HCEC 1CT (cell line): ENCODE measurements around the gene PLEKHM2.
"Not testable (repeated sequence)": the region's sequence is repeated elsewhere in the genome, so short reads cannot be mapped to it uniquely, and the experiment has no call there.

Experiments used
- DNase-seq: peaks from one replicate; pipeline ENCODE4 v3.0.0-alpha.2; 2017

The PLEKHM2 gene

DNA sequence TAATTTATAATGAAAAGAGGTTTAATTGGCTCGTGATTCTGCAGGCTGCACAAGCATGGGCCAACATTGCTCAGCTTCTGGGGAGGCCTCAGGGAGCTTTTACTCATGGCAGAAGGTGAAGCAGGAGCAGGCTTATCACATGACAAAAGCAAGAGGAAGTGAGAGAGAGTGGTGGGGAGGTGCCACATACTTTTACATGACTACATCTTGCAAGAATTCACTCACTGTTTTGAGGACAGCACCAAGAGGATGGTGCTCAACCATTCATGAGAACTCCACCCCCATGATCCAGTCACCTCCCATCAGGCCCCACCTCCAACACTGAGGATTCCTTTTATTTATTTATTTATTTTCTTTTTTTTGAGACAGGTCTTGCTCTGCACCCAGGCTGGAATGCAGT is 5.5 kb upstream of the PLEKHM2 start:
- DNase-seq, result peak; percentile 90

DNA sequence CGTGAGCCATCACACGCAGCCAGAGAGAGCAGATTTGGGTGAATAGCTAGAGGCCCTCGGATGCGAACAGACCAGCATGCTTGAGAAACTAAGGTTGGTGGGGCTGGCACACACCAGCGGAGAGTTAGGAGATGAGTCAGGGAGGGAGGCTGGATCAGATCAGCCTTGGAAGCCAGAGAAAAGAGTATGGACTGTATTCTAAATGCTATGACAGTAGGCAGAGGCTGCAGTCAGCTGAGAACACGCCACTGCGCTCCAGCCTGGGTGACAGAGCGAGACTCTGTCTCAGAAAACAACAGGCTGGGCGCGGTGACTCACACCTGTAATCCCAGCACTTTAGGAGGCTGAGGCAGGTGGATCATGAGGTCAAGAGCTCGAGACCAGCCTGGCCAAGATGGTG is 4.0 kb upstream of the PLEKHM2 start:
- DNase-seq, result peak; percentile 79

DNA sequence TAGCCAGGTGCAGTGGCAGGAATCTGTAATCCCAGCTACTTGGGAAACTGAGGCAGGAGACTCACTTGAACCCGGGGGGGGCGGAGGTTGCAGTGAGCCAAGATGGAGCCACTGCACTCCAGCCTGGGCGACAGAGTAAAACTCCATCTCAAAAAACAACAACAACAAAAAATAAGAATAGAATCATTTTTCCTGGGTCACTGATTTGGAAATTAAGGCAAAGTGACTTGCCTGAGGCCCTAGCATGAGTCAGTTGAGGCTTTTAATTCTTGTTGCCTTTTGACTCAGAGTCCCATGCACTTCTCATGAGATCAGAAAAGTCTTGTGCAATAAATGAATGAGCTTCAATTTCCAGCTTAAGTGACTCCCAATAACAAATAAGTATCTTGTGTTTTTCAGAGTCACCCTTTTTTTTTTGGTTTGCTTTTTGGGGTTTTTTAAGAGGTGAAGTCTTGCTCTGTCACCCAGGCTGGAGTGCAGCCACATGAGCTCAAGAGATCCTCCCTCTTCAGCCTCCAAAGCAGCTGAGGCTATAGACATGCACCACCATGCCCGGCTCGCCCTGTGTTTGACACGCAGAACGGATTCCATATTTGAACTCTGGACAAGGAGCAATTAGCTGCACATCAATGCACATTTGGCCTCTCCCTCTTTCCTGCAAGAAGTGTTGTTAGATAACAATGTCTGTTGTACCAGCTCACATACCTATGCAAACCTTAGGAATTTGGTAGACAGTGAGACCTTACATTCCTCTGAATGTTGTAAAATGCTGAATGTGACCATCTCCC is 3.4 kb upstream of the PLEKHM2 start:
- DNase-seq, result peak; percentile 96

DNA sequence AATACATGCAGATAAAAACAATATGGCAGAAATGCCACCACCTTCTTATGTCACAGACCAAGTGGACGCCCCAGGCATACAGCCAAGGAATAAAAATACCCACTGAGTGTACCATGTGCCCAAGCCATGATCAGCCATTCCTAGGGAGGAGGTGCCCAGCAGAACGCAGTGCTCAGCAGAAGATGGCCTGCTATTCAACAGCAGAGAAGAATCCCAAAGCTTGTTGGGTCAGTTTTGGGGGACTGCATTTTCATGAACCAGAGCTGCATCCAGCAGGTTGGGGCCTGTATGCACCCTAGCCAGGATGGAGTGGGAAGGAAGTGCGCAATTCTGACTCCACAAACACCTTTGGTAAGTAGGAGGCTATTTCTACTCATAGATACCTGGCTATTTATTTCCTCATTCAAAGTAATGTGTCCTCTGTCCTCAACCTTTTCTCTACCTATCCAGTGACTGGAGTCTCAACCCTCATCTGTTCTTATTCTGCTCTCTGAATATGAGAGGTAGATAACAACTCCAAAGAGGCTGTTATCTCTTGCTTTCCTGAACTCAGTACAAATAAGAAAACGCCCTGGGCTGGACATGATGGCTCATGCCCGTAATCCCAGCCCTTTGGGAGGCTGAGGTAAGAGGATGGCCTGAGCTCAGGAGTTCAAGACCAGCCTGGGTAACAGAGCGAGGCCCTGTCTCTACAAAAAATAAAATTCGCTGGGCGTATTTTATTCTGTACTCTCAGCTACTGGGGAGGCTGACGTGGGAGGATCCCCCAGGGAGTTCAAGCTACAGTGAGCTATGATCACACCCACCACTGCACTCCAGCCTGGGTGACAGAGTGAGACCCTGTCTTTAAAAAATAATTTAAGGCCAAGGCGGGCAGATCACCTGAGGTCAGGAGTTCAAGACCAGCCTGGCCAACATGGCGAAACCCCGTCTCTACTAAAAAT is 2.5 kb upstream of the PLEKHM2 start:
- no peak for DNase-seq

DNA sequence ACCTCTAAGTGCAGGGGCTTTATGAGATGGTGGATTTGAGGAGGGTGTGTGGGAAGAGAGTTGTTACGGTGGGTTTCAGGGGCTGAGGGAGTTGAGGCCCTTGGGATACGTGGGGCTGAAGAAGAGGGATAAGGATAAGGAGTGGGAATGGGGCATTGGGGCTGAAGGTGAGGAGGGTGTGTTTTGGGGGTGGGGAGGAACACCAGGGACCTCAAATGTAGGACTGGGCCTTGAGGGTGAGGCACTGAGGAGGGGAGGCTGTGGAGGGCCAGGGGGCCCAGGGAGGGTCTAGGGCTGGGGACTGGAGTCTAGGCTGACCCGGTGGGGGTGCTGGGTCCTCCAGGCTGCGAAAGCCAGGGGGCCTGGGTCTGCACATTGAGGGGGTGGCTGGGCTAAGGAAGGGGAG is 1.2 kb upstream of the PLEKHM2 start:
- no peak for DNase-seq

DNA sequence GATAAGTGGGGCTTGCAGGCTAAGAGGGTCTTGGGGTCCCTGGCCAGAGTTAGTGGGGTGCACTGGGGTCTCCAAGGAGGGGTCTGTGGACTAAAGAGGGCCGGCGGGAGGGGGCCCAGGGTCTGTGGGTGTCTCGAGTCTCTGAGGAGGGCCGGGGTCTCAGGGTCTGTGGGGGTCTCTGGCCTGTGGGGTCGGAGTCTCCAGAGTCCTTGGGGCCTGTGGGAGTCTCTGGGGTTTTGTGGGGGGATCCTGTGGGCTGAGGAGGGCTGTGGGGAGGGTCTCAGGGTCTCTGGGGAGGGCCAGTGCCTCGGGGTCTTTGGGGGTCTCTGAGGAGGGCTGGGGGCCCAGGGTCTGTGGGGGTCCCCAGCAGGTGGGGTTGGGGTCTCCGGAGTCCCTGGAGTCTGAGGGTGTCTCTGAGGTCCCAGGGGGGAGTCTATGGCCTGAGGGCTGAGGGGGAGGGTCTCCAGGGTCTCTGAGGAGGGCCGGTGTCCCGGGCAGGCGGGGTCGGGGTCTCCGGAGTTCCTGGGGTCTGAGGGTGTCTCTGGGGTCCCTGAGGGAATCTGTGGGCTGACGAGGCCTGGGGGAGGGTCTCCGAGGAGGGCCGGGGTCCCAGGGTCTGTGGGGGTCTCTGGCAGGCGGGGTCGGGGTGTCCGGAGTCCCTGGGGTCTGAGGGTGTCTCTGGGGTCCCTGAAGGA is 628 bp upstream of the PLEKHM2 start:
- DNase-seq, result no peak

DNA sequence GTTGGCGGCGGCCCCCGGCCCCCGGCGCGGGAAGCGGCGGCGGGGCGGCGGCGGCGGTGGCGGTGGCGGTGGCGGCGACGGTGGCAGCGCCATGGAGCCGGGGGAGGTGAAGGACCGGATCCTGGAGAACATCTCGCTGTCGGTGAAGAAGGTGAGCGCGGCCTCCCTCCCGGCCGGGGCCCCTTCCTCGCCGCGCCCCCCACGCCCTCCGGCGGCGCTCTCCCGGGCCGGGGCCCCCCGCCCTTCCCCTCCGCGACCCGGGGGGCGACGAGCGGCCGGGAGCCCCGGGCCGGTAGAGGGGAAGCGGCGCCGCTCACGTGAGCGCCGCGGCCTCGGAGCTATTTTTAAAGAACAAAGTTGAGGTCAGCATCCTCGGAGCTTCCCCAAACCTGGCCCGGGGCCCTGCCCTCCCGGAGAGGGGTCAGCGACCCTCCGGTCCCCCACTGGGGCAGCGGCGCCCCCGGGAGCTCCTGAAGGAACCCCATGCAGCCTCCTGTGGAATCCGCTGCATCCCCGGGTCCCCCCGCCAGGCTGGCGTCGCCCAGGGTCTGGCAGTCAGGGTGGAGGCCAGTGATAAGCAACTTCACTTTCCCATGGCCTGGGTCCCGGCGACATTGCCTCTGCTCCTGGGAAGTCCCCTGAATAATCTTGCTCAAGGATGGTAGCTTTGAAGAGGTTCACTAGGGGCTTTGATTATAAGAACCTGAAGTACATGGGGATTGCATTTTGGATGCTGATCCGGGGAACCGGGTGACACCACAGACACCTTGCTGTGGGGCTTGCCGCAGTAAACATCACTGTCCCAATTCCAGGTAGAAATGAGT is 560 bp downstream of the PLEKHM2 start:
- no peak for DNase-seq

DNA sequence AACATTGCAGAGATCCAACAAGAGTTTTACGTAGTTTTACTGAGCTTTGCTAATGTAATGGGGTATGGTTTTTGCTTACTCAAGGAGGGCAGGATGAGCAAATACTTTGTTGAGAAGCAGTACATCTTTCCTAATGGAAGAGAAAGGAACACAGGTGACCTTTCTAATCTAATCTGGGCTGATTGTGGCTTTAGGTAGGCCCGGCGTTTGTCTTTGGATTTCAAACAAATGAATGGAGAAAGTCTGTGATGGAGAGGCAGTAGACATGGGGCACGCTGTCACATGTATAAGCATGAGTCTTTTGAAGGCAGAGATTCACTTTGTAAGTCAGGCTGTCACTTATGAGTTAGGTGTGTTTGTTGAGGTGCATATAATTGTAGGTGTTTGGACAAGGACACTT is 1.7 kb downstream of the PLEKHM2 start:
- DNase-seq, result no peak

DNA sequence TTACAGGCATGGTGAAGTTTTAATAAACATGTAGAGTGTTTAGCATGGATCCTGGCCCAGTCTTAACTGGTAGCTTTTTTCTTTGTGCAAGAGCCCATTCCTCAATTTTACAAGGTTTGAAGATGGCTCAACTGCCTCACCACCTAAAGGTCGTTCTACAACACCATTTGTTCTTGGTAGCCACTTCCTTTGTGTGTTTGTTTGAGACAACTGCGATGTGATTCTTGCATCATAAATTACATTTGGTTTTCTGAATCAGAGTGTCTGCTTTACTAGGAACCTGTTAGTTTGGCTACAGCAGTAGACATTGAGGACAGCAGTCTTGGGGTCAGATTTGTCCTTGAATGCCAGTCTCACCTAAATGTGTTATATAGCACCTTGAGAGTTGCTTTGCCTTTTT is 3.3 kb downstream of the PLEKHM2 start:
- no peak for DNase-seq

DNA sequence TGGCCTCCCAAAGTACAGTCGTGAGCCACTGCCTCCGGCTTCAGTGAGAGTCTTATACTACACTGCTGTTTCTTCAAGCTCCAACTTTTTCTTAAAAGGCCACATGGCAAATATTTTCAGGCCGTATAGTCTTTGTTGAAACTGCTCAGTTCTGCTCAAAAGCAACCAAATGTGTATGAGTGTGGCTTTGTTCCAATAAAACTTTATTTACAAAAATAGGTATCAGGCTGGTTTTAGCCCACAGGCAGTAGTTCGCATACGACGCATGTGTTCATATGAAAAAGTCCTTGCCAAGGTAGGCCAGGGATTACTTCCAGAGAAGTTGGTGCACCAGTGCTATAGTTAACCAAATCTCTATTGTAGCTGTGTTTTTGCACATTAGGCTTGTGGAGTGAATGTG is 6.2 kb downstream of the PLEKHM2 start:
- no peak for DNase-seq

DNA sequence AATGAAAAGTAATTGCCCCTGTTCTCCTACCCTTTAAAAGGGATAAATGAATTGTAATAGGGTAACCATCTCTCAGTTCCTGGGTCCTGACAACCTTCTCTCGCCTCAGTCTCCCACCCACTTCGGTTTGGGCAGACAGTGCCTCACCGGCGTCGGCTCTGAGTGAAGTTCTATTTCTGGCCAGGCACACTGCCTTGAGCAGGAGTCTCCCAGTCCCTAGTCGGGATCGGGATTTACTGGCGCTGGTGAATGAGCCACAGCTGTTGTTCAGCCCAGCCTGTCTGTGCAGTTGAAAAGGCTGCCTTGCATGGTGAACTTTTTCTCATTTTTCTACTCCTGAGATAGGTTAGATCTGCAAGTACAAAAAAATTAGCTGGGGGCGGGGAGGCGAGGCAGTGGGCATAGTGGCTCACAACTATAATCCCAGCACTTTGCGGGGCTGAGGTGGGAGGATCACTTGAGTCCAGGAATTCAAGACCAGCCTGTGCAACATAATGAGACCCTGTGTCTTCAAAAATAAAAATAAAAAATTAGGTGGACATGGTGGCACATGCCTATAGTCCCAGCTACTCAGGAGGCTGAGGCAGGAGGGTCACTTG is 7.4 kb downstream of the PLEKHM2 start:
- DNase-seq, result no peak

DNA sequence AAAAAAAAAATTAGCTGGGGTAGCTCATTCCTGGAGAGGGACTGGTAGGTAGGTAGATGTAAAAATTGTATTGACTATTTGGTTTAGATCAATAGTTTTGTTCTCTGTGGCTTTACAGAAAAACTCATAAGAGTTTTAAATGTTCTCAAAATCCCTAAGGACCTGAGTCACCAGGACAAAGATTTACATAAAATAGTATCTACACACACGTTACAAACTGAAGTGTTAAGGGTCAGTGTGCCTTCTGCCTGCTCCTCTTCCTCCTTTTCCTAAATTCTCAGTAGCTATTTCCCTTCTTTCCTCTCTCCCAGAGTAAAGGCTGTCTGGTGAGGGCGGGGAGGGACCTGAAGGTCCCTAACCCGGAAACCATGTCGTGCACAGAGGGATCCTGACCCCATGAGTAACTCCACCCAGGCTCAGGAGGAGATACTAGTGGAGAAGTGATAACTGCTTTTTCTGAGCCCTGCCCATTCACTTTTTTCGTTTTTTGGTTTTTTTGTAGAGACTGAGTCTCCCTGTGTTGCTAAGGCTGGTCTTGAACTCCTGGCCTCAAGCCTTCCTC is 8.1 kb downstream of the PLEKHM2 start:
- DNase-seq, result no peak

DNA sequence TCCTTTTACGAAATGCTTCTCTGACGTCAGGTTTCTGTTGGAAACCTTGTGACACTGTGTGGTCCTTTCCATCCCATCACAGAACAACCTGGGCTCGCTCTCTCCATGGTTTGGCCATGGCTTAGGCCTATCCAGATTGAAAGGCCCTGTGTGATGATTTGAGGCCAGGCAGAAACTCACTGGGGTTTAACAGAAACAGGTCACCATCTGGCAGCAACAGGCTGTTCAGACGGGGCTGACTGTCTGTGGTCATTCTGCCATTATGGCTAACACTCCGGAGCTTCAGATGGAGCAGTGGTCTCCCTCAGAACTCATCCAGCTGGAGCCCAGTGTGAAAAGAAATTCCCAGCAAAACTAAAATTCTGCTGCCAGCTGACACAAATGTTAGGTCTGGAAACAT is 9.3 kb downstream of the PLEKHM2 start:
- DNase-seq, result no peak

DNA sequence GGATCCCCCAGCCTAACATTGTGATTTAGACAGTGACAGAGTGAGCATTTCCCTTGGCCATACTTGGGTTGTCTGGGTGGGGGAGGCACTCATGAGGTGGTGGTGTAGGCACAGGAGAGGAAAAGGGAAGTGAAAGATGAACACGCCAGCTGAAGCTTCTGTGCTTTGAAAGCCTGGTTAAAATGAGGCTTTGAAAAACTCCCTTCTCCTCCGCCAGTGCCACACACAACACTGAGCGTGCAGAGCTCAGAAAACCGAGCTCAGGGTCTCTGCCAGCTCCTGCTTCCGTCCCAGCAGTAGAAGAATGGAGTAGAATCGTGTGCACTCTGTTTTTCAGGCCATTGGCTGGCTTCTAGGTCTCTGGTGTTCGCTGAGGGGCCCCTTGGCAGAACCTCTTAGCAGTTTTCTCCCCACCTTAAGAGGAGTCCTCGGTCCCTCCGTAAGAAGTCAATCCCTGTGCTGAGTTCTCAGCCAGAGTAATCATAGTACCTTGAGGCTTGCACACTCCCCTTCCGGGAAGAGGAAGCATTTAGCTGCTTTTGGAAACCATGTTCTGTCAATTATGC is 12.9 kb downstream of the PLEKHM2 start:
- DNase-seq, result no peak

DNA sequence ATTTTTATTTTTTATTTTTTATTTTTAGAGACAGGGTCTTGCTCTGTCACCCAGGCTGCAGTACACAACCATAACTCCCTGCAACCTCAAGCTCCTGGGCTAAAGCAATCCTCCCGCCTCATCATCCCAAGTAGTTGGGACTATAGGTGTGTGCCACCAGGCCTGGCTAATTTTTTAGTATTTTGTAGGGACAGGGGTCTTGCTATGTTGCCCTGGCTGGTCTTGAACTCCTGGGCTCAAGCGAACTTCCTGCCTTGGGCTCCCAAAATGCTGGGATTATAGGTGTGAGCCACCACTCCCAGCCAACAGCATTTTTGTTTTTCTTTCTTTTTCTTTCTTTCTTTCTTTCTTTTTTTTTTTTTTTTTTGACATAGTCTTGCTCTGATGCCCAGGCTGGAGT is 14.1 kb downstream of the PLEKHM2 start:
- no peak for DNase-seq

DNA sequence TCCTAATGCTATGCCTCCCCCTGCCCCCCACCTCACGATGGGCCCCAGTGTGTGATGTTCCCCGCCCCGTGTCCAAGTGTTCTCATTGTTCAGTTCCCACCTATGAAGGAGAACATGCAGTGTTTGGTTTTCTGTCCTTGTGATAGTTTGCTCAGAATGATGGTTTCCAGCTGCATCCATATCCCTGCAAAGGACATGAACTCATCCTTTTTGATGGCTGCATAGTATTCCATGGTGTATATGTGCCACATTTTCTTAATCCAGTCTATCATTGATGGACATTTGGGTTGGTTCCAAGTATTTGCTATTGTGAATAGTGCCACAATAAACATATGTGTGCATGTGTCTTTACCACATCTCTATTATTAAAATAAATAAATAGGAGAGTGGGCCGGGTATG is 15.2 kb downstream of the PLEKHM2 start:
- not testable (repeated sequence) for DNase-seq

DNA sequence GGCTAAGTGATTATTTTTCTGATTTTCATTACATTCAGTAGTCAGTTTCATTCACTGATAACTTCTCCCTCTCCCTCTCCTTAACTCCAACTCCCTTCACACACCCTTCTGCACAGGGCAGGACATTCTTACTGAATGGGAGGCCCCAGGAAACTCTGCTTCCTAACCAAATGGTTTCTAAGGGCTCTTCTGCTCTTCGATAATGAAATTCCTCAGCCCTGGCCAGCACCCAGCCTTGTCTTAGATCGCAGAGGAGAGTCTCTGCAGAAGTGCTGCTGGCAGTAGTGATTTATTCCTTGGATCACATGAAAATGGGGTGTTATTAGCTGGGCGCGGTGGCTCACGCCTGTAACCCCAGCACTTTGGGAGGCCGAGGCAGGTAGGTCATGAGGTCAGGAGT is 16.4 kb downstream of the PLEKHM2 start:
- no peak for DNase-seq

DNA sequence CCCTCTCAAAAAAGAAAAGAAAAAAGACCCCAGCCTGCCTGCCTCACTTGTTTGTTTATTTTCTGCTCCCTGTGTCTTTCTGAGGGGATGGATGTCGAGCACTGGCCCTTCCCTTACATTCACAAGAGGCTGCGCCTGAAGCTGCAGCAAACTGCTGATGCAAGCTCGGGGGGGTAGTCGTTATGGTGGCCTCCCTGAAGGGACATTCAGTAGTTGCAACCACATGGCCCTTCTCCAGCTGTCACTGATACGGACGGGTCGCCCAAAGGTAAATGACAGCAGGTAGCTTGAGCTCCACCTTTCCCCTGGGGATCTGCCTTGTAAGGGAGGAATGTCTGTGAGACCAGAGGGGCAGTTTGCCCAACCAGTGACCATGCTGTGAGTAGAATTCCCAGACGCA is 17.7 kb downstream of the PLEKHM2 start:
- DNase-seq, result no peak

DNA sequence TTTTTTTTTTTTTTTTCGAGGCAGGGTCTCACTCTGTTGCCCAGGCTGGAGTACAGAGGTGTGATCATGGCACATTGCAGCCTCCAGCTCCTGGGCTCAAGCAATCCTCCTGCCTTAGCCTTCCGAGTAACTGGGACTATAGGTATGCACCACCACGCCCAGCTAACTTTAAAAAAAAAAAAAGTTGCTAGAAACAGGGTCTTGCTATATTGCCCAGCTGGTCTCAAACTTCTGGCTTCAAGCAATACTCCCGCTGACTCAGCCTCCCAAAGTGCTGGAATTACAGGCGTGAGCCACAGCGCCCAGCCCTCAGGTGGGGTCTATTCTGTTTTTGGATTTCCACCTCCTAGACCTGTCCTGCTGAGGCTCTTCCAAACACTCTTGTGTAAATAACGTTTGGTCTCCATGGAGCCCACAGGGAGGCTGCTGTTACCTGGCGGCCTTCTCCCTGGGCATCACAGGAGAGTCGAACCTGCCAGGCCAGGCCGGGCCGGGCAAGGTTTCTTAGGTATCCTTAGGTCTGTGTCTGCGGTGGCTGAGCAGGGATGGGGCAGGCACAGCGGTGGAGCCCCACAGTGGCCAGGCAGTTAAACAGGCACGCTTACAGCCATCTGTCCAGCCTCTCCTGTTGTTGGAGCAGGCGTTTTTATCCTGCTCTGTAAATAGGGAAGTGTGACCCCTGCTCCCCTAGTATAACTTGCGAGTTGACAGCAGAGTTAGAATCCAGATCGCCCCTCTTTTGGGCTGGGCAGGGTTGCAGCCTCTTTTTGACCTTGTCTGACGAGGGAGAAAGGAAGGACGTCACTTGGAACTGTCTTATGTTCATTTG is 18.8 kb downstream of the PLEKHM2 start:
- peak; percentile 35 for DNase-seq

DNA sequence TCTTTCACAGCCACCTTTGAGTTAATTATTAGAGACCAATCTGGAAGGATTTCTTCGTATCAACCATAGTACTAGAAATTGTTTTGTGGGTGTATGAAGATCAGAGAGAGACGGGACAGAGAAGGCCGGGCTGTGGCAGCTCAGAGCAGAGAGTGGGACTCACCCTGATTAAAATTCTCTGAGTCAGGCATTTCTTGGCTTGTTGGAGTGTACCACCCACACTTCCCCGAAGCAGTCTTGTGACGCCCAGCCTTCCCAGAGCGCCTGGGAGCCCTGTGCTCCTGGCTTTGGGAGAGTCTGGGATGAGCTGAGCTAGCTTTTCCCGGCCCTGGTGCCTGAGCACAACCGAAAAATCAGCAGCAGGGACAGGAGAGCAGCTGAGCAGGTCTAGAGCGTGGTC is 19.4 kb downstream of the PLEKHM2 start:
- DNase-seq, result peak; percentile 92
